A673 (cell line): ENCODE results near the gene PILRB.

Source experiments
- EZH2 ChIP-seq: fragments of 200-600 bp; sonication (generic); IDR thresholded peaks from 2 replicates; pipeline ENCODE4 v1.6.1; 2017; ENCODE audit warnings: borderline replicate concordance, low read depth, mild to moderate bottlenecking, mixed read lengths, antibody characterized with exemption, low read length; ENCODE audit not compliant: poor library complexity, severe bottlenecking
- TF ChIP-seq, protein P1 (sequence below): fragments of 300-800, 200-600 bp; sonication (generic); conservative IDR thresholded peaks from 2 replicates; pipeline ENCODE4 v1.5.1; 2017; ENCODE audit warnings: low read depth, mild to moderate bottlenecking, antibody characterized with exemption, low read length, moderate library complexity, mixed read lengths

DNA sequence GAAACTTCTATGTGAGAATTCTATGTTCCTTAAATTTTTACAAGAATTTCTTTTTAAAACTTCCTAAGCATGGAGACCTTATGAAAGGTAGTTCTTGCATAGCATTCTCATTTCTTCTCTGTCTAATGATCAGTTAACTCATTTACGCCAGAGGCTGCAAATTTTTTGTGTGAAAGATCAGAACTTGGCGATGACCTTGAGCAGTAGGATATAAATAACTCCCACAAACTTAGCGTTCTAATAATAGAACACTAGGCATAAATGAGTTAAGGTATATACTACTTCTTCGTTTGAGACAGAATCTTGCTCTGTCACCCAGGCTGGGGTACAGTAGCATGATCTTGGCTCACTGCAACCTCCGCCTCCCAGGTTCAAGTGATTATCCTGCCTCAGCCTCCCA, 29.0 kb downstream of the PILRB start:
- TF ChIP-seq, protein P1, sequence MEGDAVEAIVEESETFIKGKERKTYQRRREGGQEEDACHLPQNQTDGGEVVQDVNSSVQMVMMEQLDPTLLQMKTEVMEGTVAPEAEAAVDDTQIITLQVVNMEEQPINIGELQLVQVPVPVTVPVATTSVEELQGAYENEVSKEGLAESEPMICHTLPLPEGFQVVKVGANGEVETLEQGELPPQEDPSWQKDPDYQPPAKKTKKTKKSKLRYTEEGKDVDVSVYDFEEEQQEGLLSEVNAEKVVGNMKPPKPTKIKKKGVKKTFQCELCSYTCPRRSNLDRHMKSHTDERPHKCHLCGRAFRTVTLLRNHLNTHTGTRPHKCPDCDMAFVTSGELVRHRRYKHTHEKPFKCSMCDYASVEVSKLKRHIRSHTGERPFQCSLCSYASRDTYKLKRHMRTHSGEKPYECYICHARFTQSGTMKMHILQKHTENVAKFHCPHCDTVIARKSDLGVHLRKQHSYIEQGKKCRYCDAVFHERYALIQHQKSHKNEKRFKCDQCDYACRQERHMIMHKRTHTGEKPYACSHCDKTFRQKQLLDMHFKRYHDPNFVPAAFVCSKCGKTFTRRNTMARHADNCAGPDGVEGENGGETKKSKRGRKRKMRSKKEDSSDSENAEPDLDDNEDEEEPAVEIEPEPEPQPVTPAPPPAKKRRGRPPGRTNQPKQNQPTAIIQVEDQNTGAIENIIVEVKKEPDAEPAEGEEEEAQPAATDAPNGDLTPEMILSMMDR, result no peak
- no peak for TF ChIP-seq EZH2
